ENCODE measurements around the gene TMOD2.

TMOD2 gene

GRCh38 chr15:51735228-51736010 is 16.0 kb upstream of the TMOD2 start:
- peak in 1 of 58 donors; percentile 23 for DNase-seq

- DNase-seq: peak in 2 of 58 donors; percentile 15
Measured at GRCh38 chr15:51736069-51736468, 15.3 kb upstream of the TMOD2 start.

- DNase-seq: peak in 41 of 58 donors; percentile 23 to 82 (median 62)
Measured at GRCh38 chr15:51736751-51737521, 14.5 kb upstream of the TMOD2 start.

- DNase-seq: peak in 49 of 58 donors; percentile 15 to 80 (median 61)
Measured at GRCh38 chr15:51737522-51738305, 13.7 kb upstream of the TMOD2 start, which contains the start of gene LYSMD2. Gene LYSMD2, minus strand, starts transcription at chr15:51737655. Its CDS starts 33 bp downstream, at chr15:51737622.

GRCh38 chr15:51738553-51738952 is 12.8 kb upstream of the TMOD2 start:
- DNase-seq: no peak

GRCh38 chr15:51739061-51739712 is 12.2 kb upstream of the TMOD2 start:
- DNase-seq: no peak

- no peak for DNase-seq
Measured at GRCh38 chr15:51749307-51749706, 2.1 kb upstream of the TMOD2 start.

GRCh38 chr15:51750186-51750585 is 1.2 kb upstream of the TMOD2 start:
- DNase-seq: no peak

- DNase-seq: peak in 31 of 58 donors; percentile 14 to 61 (median 37)
Measured at GRCh38 chr15:51751697-51752683, 593 bp downstream of the TMOD2 start.

GRCh38 chr15:51752888-51753287 is 1.5 kb downstream of the TMOD2 start:
- DNase-seq: no peak

- no peak for DNase-seq
Measured at GRCh38 chr15:51754267-51754666, 2.9 kb downstream of the TMOD2 start.

GRCh38 chr15:51755790-51756189 is 4.4 kb downstream of the TMOD2 start:
- DNase-seq: no peak

- DNase-seq: no peak
Measured at GRCh38 chr15:51756482-51756881, 5.1 kb downstream of the TMOD2 start.

- DNase-seq: no peak
Measured at GRCh38 chr15:51757450-51757849, 6.1 kb downstream of the TMOD2 start.

GRCh38 chr15:51758645-51759044 is 7.2 kb downstream of the TMOD2 start:
- peak in 40 of 58 donors; percentile 12 to 85 (median 38) for DNase-seq

- DNase-seq: peak in 2 of 58 donors; percentile 4 to 29
Measured at GRCh38 chr15:51759557-51760070, 8.2 kb downstream of the TMOD2 start.

GRCh38 chr15:51760805-51761204 is 9.4 kb downstream of the TMOD2 start:
- no peak for DNase-seq

GRCh38 chr15:51765751-51766150 is 14.4 kb downstream of the TMOD2 start:
- peak in 23 of 58 donors; percentile 6 to 94 (median 30) for DNase-seq

- DNase-seq: no peak
Measured at GRCh38 chr15:51766341-51766740, 14.9 kb downstream of the TMOD2 start.
